ENCODE measurements around the gene TMEM80.
"Not testable (repeated sequence)": the region's sequence is repeated elsewhere in the genome, so short reads cannot be mapped to it uniquely, and the experiment has no call there.

The TMEM80 gene

GRCh38 chr11:695538-696248, at the start of gene TMEM80:
Gene TMEM80, plus strand, starts transcription at chr11:695816. Its CDS starts 12 bp downstream, at chr11:695828.
- peak within 1 kb of the TSS; percentile 88 for H3K4me3 ChIP-seq (ENCODE audit: low read depth, low read length)
- no peak for TF ChIP-seq CTCF (IDR thresholded peaks at IDR 0.05; ENCODE audit: control insufficient read depth, extremely low read depth, insufficient read depth)
- peak; percentile 86 for DNase-seq (ENCODE audit: low read depth)

- TF ChIP-seq CTCF (IDR thresholded peaks at IDR 0.05; ENCODE audit: control insufficient read depth, extremely low read depth, insufficient read depth): no peak
- DNase-seq (ENCODE audit: low read depth): no peak
- no peak overlapping the region for H3K4me3 ChIP-seq (ENCODE audit: low read depth, low read length)
Observed at GRCh38 chr11:646214-646613, 49.4 kb upstream of the TMEM80 start.

- not testable (repeated sequence) for DNase-seq (ENCODE audit: low read depth)
Observed at GRCh38 chr11:647672-648158, 47.9 kb upstream of the TMEM80 start.

GRCh38 chr11:650482-650881, 45.1 kb upstream of the TMEM80 start:
- no peak for DNase-seq (ENCODE audit: low read depth)
- TF ChIP-seq CTCF (IDR thresholded peaks at IDR 0.05; ENCODE audit: control insufficient read depth, extremely low read depth, insufficient read depth): no peak
- no peak overlapping the region for H3K4me3 ChIP-seq (ENCODE audit: low read depth, low read length)

More at GRCh38 chr11:647672-648158, 47.9 kb upstream of the TMEM80 start:
- H3K4me3 ChIP-seq (ENCODE audit: low read depth, low read length): not testable (repeated sequence)

GRCh38 chr11:653136-653535, 42.5 kb upstream of the TMEM80 start:
- not testable (repeated sequence) for H3K4me3 ChIP-seq (ENCODE audit: low read depth, low read length); DNase-seq (ENCODE audit: low read depth)

- no peak for TF ChIP-seq CTCF (IDR thresholded peaks at IDR 0.05; ENCODE audit: control insufficient read depth, extremely low read depth, insufficient read depth)
- no peak overlapping the region for H3K4me3 ChIP-seq (ENCODE audit: low read depth, low read length)
- DNase-seq (ENCODE audit: low read depth): no peak
Observed at GRCh38 chr11:653837-654236, 41.8 kb upstream of the TMEM80 start.

- DNase-seq (ENCODE audit: low read depth); H3K4me3 ChIP-seq (ENCODE audit: low read depth, low read length): not testable (repeated sequence)
Observed at GRCh38 chr11:654444-654843, 41.2 kb upstream of the TMEM80 start.

GRCh38 chr11:655036-655726, 40.4 kb upstream of the TMEM80 start:
- no peak for TF ChIP-seq CTCF (IDR thresholded peaks at IDR 0.05; ENCODE audit: control insufficient read depth, extremely low read depth, insufficient read depth)
- H3K4me3 ChIP-seq (ENCODE audit: low read depth, low read length): no peak overlapping the region
- DNase-seq (ENCODE audit: low read depth): no peak

Measured in LNCaP clone FGC (cell line).